GM12891 (cell line): Measurements from ENCODE around the gene SEC22C.

Experiments used
- DNase-seq: peaks from one replicate; pipeline ENCODE4 v3.0.0; 2011; ENCODE audit warnings: low spot score; ENCODE audit not compliant: insufficient read length
- FAIRE-seq: peaks from 2 replicates; lab custom pipeline; 2011; peaks lifted over from hg19 to GRCh38; lab: Jason Lieb, UNC
- PAX5 ChIP-seq: IDR thresholded peaks from 2 replicates; pipeline ENCODE4 v1.6.1; 2011; ENCODE audit warnings: low read length, moderate library complexity, mild to moderate bottlenecking; ENCODE audit not compliant: insufficient read depth, severe bottlenecking
- POLR2A ChIP-seq: IDR thresholded peaks from 2 replicates; pipeline ENCODE4 v1.6.1; 2011; ENCODE audit warnings: low read depth, low read length, control low read depth
- POLR2AphosphoS5 ChIP-seq: IDR thresholded peaks from 2 replicates; pipeline ENCODE4 v1.6.1; 2011; ENCODE audit warnings: low read depth, low read length, control low read depth
- POU2F2 ChIP-seq: IDR thresholded peaks from 2 replicates; pipeline ENCODE4 v1.6.1; 2011; ENCODE audit warnings: low read depth, mild to moderate bottlenecking, control low read depth, low read length, moderate library complexity
- SPI1 ChIP-seq: IDR thresholded peaks from 2 replicates; pipeline ENCODE4 v1.6.1; 2011; ENCODE audit warnings: low read depth, low read length, control low read depth
- TAF1 ChIP-seq: IDR thresholded peaks from 2 replicates; pipeline ENCODE4 v1.6.1; 2011; ENCODE audit warnings: low read depth, low read length, control low read depth

Gene SEC22C

GRCh38 chr3:42500091-42500490, 81.7 kb downstream of the SEC22C start:
- no peak for DNase-seq
- FAIRE-seq: no peak
- TF ChIP-seq SPI1 (no peak), POLR2AphosphoS5 (no peak), POLR2A (no peak), TAF1 (no peak), PAX5 (no peak), POU2F2 (no peak)

GRCh38 chr3:42499478-42499871, 82.3 kb downstream of the SEC22C start:
- TF ChIP-seq SPI1: no peak
- TF ChIP-seq POLR2A: no peak
- no peak for TF ChIP-seq POU2F2
- no peak for TF ChIP-seq PAX5
- TF ChIP-seq TAF1: no peak
- no peak for TF ChIP-seq POLR2AphosphoS5
- DNase-seq (no peak), FAIRE-seq (no peak)

GRCh38 chr3:42498791-42499477, 82.8 kb downstream of the SEC22C start:
- DNase-seq (no peak), FAIRE-seq (peak; percentile 9)
- no peak for TF ChIP-seq TAF1
- TF ChIP-seq PAX5: no peak
- TF ChIP-seq SPI1: no peak
- no peak for TF ChIP-seq POU2F2
- TF ChIP-seq POLR2A: no peak
- TF ChIP-seq POLR2AphosphoS5: no peak

- no peak for FAIRE-seq
- DNase-seq: no peak
- no peak for TF ChIP-seq PAX5
- no peak for TF ChIP-seq POU2F2
- TF ChIP-seq SPI1: no peak
- no peak for TF ChIP-seq POLR2A
- no peak for TF ChIP-seq POLR2AphosphoS5
- no peak for TF ChIP-seq TAF1
Observed at GRCh38 chr3:42498034-42498433, 83.7 kb downstream of the SEC22C start.
